LNCAP (cell line): ENCODE data around the gene ZNF774.

ENCODE experiments used
- TF ChIP-seq, protein P1 (sequence below): fragments of 450-650 bp; IDR thresholded peaks from 2 replicates; pipeline ENCODE4 v1.5.1; 2017; ENCODE audit warnings: mild to moderate bottlenecking

The ZNF774 gene

DNA sequence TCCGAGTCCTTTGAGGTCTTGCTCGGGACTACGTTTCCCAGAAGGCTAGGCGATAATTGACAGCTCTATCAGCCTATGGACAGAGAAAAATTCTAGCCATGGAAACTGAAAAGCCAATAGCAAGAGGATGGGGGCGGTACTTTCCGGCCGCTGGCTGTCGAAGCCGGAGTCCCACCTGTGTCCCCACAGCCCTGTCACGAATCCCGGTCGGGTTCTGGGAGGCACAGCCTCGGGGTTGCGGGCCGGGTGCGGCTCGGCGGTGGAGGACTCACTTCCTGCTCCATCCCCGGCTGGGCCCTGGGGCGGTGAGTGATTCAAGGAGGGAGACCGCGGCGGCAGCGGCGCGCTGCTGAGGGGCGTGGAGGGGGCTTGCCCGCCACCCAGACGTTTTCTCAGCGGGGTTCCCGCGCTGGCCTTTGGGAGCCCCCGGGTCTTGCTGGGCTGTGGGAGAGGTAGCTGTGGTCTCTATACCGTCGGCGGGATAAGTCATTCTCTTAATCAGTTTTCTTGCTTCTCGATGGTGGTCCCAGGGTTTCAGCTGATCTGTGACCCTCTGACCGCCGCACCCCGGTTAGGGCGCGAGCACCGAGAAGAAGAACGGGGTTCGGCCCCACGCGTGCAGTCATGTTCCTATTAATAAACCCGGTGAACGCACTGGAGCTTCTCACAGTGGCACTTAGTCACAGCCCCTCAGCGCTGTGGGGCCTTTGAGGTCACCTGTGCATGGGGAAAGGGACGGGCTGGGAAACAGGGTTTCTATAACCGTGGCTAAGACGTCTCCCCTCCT, at the start of gene ZNF774:
ZNF774 (plus strand) TSS at position 178 of the 787 bp plus-strand sequence. CDS start 2,377 bp downstream, outside the sequence.
- TF ChIP-seq, protein P1, sequence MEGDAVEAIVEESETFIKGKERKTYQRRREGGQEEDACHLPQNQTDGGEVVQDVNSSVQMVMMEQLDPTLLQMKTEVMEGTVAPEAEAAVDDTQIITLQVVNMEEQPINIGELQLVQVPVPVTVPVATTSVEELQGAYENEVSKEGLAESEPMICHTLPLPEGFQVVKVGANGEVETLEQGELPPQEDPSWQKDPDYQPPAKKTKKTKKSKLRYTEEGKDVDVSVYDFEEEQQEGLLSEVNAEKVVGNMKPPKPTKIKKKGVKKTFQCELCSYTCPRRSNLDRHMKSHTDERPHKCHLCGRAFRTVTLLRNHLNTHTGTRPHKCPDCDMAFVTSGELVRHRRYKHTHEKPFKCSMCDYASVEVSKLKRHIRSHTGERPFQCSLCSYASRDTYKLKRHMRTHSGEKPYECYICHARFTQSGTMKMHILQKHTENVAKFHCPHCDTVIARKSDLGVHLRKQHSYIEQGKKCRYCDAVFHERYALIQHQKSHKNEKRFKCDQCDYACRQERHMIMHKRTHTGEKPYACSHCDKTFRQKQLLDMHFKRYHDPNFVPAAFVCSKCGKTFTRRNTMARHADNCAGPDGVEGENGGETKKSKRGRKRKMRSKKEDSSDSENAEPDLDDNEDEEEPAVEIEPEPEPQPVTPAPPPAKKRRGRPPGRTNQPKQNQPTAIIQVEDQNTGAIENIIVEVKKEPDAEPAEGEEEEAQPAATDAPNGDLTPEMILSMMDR, result no peak

DNA sequence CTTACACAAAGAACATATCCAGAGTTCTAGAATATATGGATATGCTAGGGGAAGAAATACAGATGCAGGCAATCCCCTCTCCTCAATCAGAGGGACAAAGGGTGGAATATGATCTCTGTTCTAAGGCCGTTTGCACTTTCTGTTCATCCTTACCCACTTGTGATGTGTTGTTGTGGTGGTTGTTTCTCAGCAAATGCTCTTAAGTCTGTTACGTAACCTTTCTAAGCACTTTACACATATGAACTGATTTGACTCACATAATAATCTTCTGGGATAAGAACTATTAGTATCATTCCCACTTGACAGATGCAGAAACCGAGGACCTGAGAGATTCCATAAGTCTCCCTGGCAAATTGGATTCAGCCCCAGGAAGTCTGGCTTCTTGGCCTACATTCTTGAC, 46.2 kb upstream of the ZNF774 start:
- TF ChIP-seq, protein P1, result no peak

DNA sequence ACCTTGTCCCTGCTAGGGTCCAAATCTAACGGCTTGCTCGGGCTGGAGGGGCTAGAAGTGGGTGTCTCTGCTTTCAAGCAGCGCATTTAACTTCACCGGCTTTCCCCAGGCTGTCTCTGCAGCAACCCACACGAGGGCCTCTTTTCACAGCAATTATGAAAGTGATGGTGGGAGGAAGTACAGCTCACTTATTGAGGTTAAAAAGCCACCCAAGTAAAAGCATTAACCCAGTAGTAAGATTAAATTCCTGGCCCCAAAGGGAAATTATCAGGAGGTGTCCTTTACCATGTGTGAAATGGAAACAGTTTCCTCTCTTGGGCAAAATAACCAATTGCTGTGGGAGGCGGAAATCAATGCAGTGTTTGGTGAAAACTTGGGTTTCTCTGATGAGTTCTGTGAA, 45.5 kb upstream of the ZNF774 start:
- TF ChIP-seq, protein P1, result no peak

DNA sequence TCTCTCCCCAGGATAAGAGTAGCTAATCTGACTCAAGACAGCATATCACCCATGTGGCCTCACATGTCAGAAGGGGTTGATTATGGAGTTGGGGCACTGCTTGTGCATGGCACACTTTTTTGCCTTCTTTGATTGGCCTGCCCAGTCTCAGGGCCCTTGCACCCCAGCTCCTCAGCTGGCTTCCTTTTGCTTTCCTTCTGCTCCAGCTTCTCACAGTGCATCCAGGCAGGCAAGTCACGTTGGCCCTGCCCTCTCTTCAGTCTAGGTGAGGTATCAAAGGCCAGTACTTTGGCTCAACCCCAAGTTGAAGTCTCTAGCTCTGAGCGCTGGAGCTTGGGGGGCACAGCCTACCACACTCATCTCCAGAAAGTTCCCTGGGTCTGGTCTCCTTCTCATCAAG, 44.4 kb upstream of the ZNF774 start:
- TF ChIP-seq, protein P1, result no peak

DNA sequence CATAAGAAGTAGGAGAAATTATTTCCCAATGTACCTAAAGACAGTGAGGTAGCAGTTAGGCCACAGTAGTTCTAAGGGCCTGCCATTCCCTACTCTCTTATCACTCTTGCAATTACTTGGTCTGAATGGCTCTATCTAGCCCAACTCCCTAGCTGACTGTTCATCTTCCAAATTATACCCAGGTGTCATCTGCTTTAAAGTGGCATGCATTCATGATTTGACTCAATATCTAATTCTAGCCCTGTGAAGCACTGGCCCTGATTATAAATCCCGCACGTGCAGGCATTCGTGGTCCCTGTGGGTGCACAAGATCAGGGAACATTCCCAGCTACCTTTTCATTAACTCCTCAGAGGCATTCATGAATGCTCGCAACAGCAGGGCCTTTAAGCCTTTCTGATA, 43.1 kb upstream of the ZNF774 start:
- TF ChIP-seq, protein P1, result no peak

DNA sequence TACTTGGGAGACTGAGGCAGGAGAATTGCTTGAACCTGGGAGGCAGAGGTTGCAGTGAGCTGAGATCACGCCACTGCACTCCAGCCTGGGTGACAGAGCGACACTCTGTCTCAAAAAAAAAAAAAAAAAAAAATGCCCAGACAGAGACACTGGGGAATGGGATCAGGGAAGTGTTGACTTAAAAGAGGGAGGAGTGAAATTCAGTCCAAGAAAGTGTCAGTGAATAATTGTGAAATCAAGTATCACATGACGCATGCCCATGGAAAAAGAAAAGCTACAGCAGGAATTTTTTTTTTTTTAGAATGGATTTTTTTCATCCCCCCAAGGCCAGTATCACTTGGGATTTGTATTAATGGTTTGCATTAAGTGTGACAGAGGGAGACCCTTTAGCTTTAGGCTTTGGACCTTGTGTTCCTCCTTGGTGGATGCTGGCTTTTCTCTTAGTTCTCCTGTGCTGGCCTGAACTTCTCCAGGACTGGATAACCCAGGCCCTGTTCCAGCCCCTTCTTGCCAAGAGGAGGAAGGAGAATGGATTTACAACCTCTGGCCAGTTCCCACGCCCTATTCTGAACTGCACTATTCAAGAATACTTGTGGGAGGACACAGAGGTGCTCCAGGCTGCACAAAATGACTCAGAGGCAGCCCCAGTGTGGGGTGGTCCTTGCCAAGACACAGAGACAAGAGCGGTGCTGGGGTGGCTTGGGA, 36.7 kb upstream of the ZNF774 start:
- TF ChIP-seq, protein P1, result no peak

DNA sequence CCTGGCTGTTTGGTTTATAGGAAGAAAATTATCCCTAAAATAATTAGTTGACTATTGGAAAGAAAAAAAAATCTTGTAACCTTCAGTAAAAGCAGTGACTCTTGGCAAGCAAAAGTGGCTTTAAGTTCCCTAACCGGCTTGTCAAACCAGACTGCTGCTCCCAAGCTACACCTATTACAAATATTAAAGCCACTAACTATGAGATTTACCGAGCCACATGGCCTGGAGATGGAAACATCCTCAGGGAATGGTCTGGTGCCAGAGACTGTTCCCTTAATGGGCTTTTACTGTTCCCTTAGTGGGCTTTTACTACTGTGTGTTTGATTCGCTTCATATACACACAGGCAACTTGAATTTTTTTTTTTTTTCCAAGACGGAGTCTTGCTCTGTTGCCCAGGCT, 35.9 kb upstream of the ZNF774 start:
- TF ChIP-seq, protein P1, result no peak
